Neuronal stem cell (in vitro differentiated cells): ENCODE measurements around the gene ATP13A4.

Source experiments
- DNase-seq: peaks from one replicate; pipeline ENCODE4 v3.0.0-alpha.2; 2013; ENCODE audit warnings: low spot score
- H2AFZ ChIP-seq: one replicate; pipeline ENCODE4 v1.6.1; 2013; ENCODE audit warnings: mild to moderate bottlenecking, low read length, inconsistent platforms
- H2AK5ac ChIP-seq: 2 replicates; pipeline ENCODE4 v1.6.1; 2013; ENCODE audit warnings: low read depth, mild to moderate bottlenecking, inconsistent platforms, low read length, moderate library complexity, mixed read lengths
- H2BK120ac ChIP-seq: 2 replicates; pipeline ENCODE4 v1.6.1; 2013; ENCODE audit warnings: low read depth, mild to moderate bottlenecking, inconsistent platforms, low read length, moderate library complexity, mixed read lengths
- H2BK12ac ChIP-seq: one replicate; pipeline ENCODE4 v1.6.1; 2013; ENCODE audit warnings: low read length, inconsistent platforms
- H2BK15ac ChIP-seq: 2 replicates; pipeline ENCODE4 v1.6.1; 2013; ENCODE audit warnings: mild to moderate bottlenecking, low read length, inconsistent platforms, mixed read lengths
- H2BK5ac ChIP-seq: one replicate; pipeline ENCODE4 v1.6.1; 2013; ENCODE audit warnings: inconsistent platforms, mild to moderate bottlenecking, low read length, moderate library complexity
- H3K14ac ChIP-seq: one replicate; pipeline ENCODE4 v1.6.1; 2013; ENCODE audit warnings: low read length, inconsistent platforms
- H3K18ac ChIP-seq: 2 replicates; pipeline ENCODE4 v1.6.1; 2013; ENCODE audit warnings: low read length, inconsistent platforms
- H3K23ac ChIP-seq: 2 replicates; pipeline ENCODE4 v1.6.1; 2013; ENCODE audit warnings: low read depth, mild to moderate bottlenecking, mixed read lengths, low read length, inconsistent platforms; ENCODE audit not compliant: poor library complexity
- H3K27ac ChIP-seq: replicated peaks from 3 replicates; pipeline ENCODE4 v1.5.1; 2013; ENCODE audit warnings: low read length, inconsistent platforms
- H3K27me3 ChIP-seq, 3 experiments: 2 replicates each; pipeline ENCODE4 v1.6.1; 2013; ENCODE audit warnings: low read length in 3 of 3, mild to moderate bottlenecking in 2 of 3, inconsistent platforms in 1 of 3, low read depth in 1 of 3, mixed read lengths in 1 of 3, moderate library complexity in 1 of 3; ENCODE audit not compliant: control insufficient read depth in 3 of 3, insufficient read depth in 3 of 3
- H3K36me3 ChIP-seq, 2 donors: replicated peaks in 1 of 2; 2 replicates each; pipeline ENCODE4 v1.6.1; 2013; ENCODE audit warnings: low read length in 2 of 2; ENCODE audit not compliant: control insufficient read depth in 2 of 2, insufficient read depth in 2 of 2
- H3K4ac ChIP-seq: 2 replicates; pipeline ENCODE4 v1.6.1; 2013; ENCODE audit warnings: inconsistent platforms, mild to moderate bottlenecking, low read length, moderate library complexity
- H3K4me1 ChIP-seq, 2 donors: 1 replicate in 1 of 2; 2 replicates in 1 of 2; pipeline ENCODE4 v1.6.1; 2013; ENCODE audit warnings: low read length in 2 of 2, low read depth in 1 of 2; ENCODE audit not compliant: control insufficient read depth in 2 of 2, insufficient read depth in 1 of 2
- H3K4me2 ChIP-seq: one replicate; pipeline ENCODE4 v1.6.1; 2013; ENCODE audit warnings: mild to moderate bottlenecking, low read length, inconsistent platforms; ENCODE audit not compliant: insufficient read depth, poor library complexity, severe bottlenecking
- H3K4me3 ChIP-seq, 2 donors: 2 replicates each; pipeline ENCODE4 v1.5.1; 2013; ENCODE audit warnings: low read length in 2 of 2, mild to moderate bottlenecking in 2 of 2, inconsistent platforms in 1 of 2, moderate library complexity in 1 of 2
- H3K79me1 ChIP-seq: one replicate; pipeline ENCODE4 v1.6.1; 2013; ENCODE audit warnings: low read depth, mild to moderate bottlenecking, inconsistent platforms, low read length, moderate library complexity
- H3K9ac ChIP-seq: one replicate; pipeline ENCODE4 v1.6.1; 2013; ENCODE audit warnings: mild to moderate bottlenecking, low read depth, low read length, inconsistent platforms; ENCODE audit not compliant: poor library complexity
- H3K9me3 ChIP-seq, 2 donors: replicated peaks in 1 of 2; 2 replicates each; pipeline versions ENCODE3 to v1.6.1; 2013; ENCODE audit warnings: low read length in 2 of 2, mild to moderate bottlenecking in 2 of 2, inconsistent platforms in 1 of 2, low read depth in 1 of 2, mixed read lengths in 1 of 2, moderate library complexity in 1 of 2; ENCODE audit not compliant: control insufficient read depth in 2 of 2, insufficient read depth in 1 of 2
- H4K8ac ChIP-seq: one replicate; pipeline ENCODE4 v1.6.1; 2013; ENCODE audit warnings: low read depth, mild to moderate bottlenecking, inconsistent platforms, low read length, moderate library complexity
- H4K91ac ChIP-seq: one replicate; pipeline ENCODE4 v1.6.1; 2013; ENCODE audit warnings: low read length, low read depth, mild to moderate bottlenecking, inconsistent platforms; ENCODE audit not compliant: poor library complexity
- WGBS, 2 donors: extraction: QIAGEN DNeasy Blood & Tissue Kit; methylation state at CpG; one replicate each; pipeline ENCODE4 v1.1.7; 2013; ENCODE audit warnings: missing lambda C conversion rate in 2 of 2, mixed read lengths in 1 of 2; ENCODE audit not compliant: insufficient read length in 2 of 2, insufficient replicate concordance in 1 of 2; ENCODE audit errors: extremely low coverage in 2 of 2; 5-methylcytosine and 5-hydroxymethylcytosine counted together

Gene ATP13A4

GRCh38 chr3:193400304-193400703, 154.4 kb downstream of the ATP13A4 start:
- Histone ChIP-seq H3K4ac (no peak overlapping the region), H3K27ac (no peak overlapping the region), H2AFZ (no peak overlapping the region), H2BK5ac (no peak overlapping the region), H3K18ac (no peak overlapping the region), H3K4me3 (no peak overlapping the region), H3K79me1 (no peaks in the 10 kb centered on the region), H3K4me1 (peaks cover 0 to 1% of the 10 kb centered on the region in 2 donors), H3K14ac (no peak overlapping the region), H4K91ac (no peak overlapping the region), H2BK12ac (no peak overlapping the region), H3K4me2 (no peak overlapping the region), H2BK15ac (no peak overlapping the region), H3K36me3 (no peaks in the 10 kb centered on the region), H3K9ac (no peak overlapping the region), H4K8ac (no peak overlapping the region), H2BK120ac (no peak overlapping the region), H3K9me3 (no peaks in the 10 kb centered on the region), H3K23ac (no peak overlapping the region), H3K27me3 (no peaks in the 10 kb centered on the region), H2AK5ac (no peak overlapping the region)
- DNase-seq = no peak

- H3K4me2 ChIP-seq = no peak overlapping the region
Measured at GRCh38 chr3:193396451-193397244, 158.0 kb downstream of the ATP13A4 start.

GRCh38 chr3:193391902-193392301, 162.8 kb downstream of the ATP13A4 start:
- H4K8ac ChIP-seq = no peak overlapping the region
- no peak overlapping the region for H2AFZ ChIP-seq
- peaks cover 11 to 12% of the 10 kb centered on the region in 2 donors for H3K4me1 ChIP-seq
- no peak overlapping the region for H3K27ac ChIP-seq
- no peak overlapping the region for H3K14ac ChIP-seq
- H2BK5ac ChIP-seq = no peak overlapping the region
- H3K9ac ChIP-seq = no peak overlapping the region
- H2BK12ac ChIP-seq = peak overlapping the region; percentile 43
- H3K4ac ChIP-seq = no peak overlapping the region
- H3K18ac ChIP-seq = peak overlapping the region; percentile 86
- no peak overlapping the region for H3K4me2 ChIP-seq
- H3K27me3 ChIP-seq = no peaks in the 10 kb centered on the region
- H3K36me3 ChIP-seq = no peaks in the 10 kb centered on the region
- no peak overlapping the region for H4K91ac ChIP-seq
- no peak overlapping the region for H2AK5ac ChIP-seq
- no peak overlapping the region for H3K23ac ChIP-seq
- H3K4me3 ChIP-seq = no peak overlapping the region
- H3K79me1 ChIP-seq = no peaks in the 10 kb centered on the region
- no peak overlapping the region for H2BK15ac ChIP-seq
- H2BK120ac ChIP-seq = no peak overlapping the region
- peak; percentile 26 for DNase-seq
- no CpG with 5 or more reads among the region's 3 CpGs for WGBS, 2 donors
- no peaks in the 10 kb centered on the region for H3K9me3 ChIP-seq

More at GRCh38 chr3:193396451-193397244, 158.0 kb downstream of the ATP13A4 start:
- H2BK120ac ChIP-seq = no peak overlapping the region
- H3K23ac ChIP-seq = no peak overlapping the region
- DNase-seq = no peak
- no peak overlapping the region for H4K91ac ChIP-seq
- no peaks in the 10 kb centered on the region for H3K9me3 ChIP-seq
- H3K79me1 ChIP-seq = no peaks in the 10 kb centered on the region
- H3K9ac ChIP-seq = no peak overlapping the region
- H3K18ac ChIP-seq = no peak overlapping the region
- H3K27ac ChIP-seq = no peak overlapping the region
- no peak overlapping the region for H3K4me3 ChIP-seq
- H2BK15ac ChIP-seq = no peak overlapping the region
- no CpG with 5 or more reads among the region's 7 CpGs for WGBS, 2 donors
- no peak overlapping the region for H4K8ac ChIP-seq
- H3K27me3 ChIP-seq = no peaks in the 10 kb centered on the region
- no peak overlapping the region for H2BK12ac ChIP-seq
- no peak overlapping the region for H2AK5ac ChIP-seq
- H3K36me3 ChIP-seq = no peaks in the 10 kb centered on the region
- no peak overlapping the region for H2BK5ac ChIP-seq
- H3K4me1 ChIP-seq = peaks cover 0 to 7% of the 10 kb centered on the region in 2 donors
- no peak overlapping the region for H2AFZ ChIP-seq
- no peak overlapping the region for H3K4ac ChIP-seq
- H3K14ac ChIP-seq = no peak overlapping the region

GRCh38 chr3:193389335-193389734, 165.4 kb downstream of the ATP13A4 start:
- Histone ChIP-seq H3K9me3 (no peaks in the 10 kb centered on the region), H2BK15ac (no peak overlapping the region), H2BK120ac (no peak overlapping the region), H3K9ac (no peak overlapping the region), H3K4ac (no peak overlapping the region), H3K36me3 (no peaks in the 10 kb centered on the region), H4K8ac (no peak overlapping the region), H2BK12ac (no peak overlapping the region), H3K23ac (no peak overlapping the region), H3K27ac (no peak overlapping the region), H3K27me3 (no peaks in the 10 kb centered on the region), H3K14ac (no peak overlapping the region), H3K18ac (no peak overlapping the region), H3K4me2 (no peak overlapping the region), H2BK5ac (no peak overlapping the region), H4K91ac (no peak overlapping the region), H2AK5ac (no peak overlapping the region), H2AFZ (no peak overlapping the region), H3K79me1 (no peaks in the 10 kb centered on the region), H3K4me3 (no peak overlapping the region), H3K4me1 (peaks cover 11 to 12% of the 10 kb centered on the region in 2 donors)
- no peak for DNase-seq
- WGBS, 2 donors = no CpG with 5 or more reads among the region's 2 CpGs
